ENCODE measurements around the gene HBE1. TPM values are rescaled to one million over a fixed set of nuclear protein-coding genes. Genes with fewer than 3 reads are reported as not detected.
"Not testable (repeated sequence)": the region's sequence is repeated elsewhere in the genome, so short reads cannot be mapped to it uniquely, and the experiment has no call there.

HBE1 gene
- total RNA-seq, 1 donor from 2014 or later, result not detected

- Mint-ChIP-seq H3K36me3 (ENCODE audit: unreplicated experiment) (no peaks in the 10 kb centered on the region), H3K4me3 (ENCODE audit: unreplicated experiment) (no peak overlapping the region), H3K4me1 (ENCODE audit: unreplicated experiment) (no peaks in the 10 kb centered on the region), H3K9me3 (ENCODE audit: unreplicated experiment) (no peaks in the 10 kb centered on the region), H3K27me3 (ENCODE audit: unreplicated experiment) (peaks cover 26% of the 10 kb centered on the region), H3K27ac (ENCODE audit: unreplicated experiment) (no peak overlapping the region)
- no peak for TF ChIP-seq CTCF (IDR thresholded peaks at IDR 0.05)
- no peak for DNase-seq (ENCODE audit: extremely low spot score, unreplicated experiment)
These were observed 16.9 kb downstream of the HBE1 start for GRCh38 chr11:5252919-5253265.

- H3K4me1 Mint-ChIP-seq (ENCODE audit: unreplicated experiment), result no peaks in the 10 kb centered on the region
- no peak for TF ChIP-seq CTCF (IDR thresholded peaks at IDR 0.05)
- no peak overlapping the region for H3K4me3 Mint-ChIP-seq (ENCODE audit: unreplicated experiment)
- no peak for DNase-seq (ENCODE audit: extremely low spot score, unreplicated experiment)
- H3K27ac Mint-ChIP-seq (ENCODE audit: unreplicated experiment), result no peak overlapping the region
- H3K9me3 Mint-ChIP-seq (ENCODE audit: unreplicated experiment), result no peaks in the 10 kb centered on the region
- H3K36me3 Mint-ChIP-seq (ENCODE audit: unreplicated experiment), result no peaks in the 10 kb centered on the region
- H3K27me3 Mint-ChIP-seq (ENCODE audit: unreplicated experiment), result peaks cover 25% of the 10 kb centered on the region
These were observed 17.4 kb downstream of the HBE1 start for GRCh38 chr11:5252192-5252918.

- no peak for TF ChIP-seq CTCF (IDR thresholded peaks at IDR 0.05)
- Mint-ChIP-seq H3K4me1 (ENCODE audit: unreplicated experiment) (no peaks in the 10 kb centered on the region), H3K9me3 (ENCODE audit: unreplicated experiment) (no peaks in the 10 kb centered on the region), H3K4me3 (ENCODE audit: unreplicated experiment) (no peak overlapping the region), H3K27ac (ENCODE audit: unreplicated experiment) (no peak overlapping the region), H3K27me3 (ENCODE audit: unreplicated experiment) (peaks cover 25% of the 10 kb centered on the region), H3K36me3 (ENCODE audit: unreplicated experiment) (no peaks in the 10 kb centered on the region)
- no peak for DNase-seq (ENCODE audit: extremely low spot score, unreplicated experiment)
These were observed 18.0 kb downstream of the HBE1 start for GRCh38 chr11:5251746-5252145.

GRCh38 chr11:5250543-5251204, 19.1 kb downstream of the HBE1 start:
- peaks cover 26% of the 10 kb centered on the region for H3K27me3 Mint-ChIP-seq (ENCODE audit: unreplicated experiment)
- H3K4me1 Mint-ChIP-seq (ENCODE audit: unreplicated experiment), result no peaks in the 10 kb centered on the region
- no peaks in the 10 kb centered on the region for H3K9me3 Mint-ChIP-seq (ENCODE audit: unreplicated experiment)
- no peak for TF ChIP-seq CTCF (IDR thresholded peaks at IDR 0.05)
- H3K27ac Mint-ChIP-seq (ENCODE audit: unreplicated experiment), result no peak overlapping the region
- no peaks in the 10 kb centered on the region for H3K36me3 Mint-ChIP-seq (ENCODE audit: unreplicated experiment)
- no peak overlapping the region for H3K4me3 Mint-ChIP-seq (ENCODE audit: unreplicated experiment)
- DNase-seq (ENCODE audit: extremely low spot score, unreplicated experiment), result no peak

- not testable (repeated sequence) for H3K9me3 Mint-ChIP-seq (ENCODE audit: unreplicated experiment); H3K36me3 Mint-ChIP-seq (ENCODE audit: unreplicated experiment); H3K4me1 Mint-ChIP-seq (ENCODE audit: unreplicated experiment); H3K27ac Mint-ChIP-seq (ENCODE audit: unreplicated experiment); H3K4me3 Mint-ChIP-seq (ENCODE audit: unreplicated experiment); DNase-seq (ENCODE audit: extremely low spot score, unreplicated experiment)
- H3K27me3 Mint-ChIP-seq (ENCODE audit: unreplicated experiment), result peaks cover 27% of the 10 kb centered on the region
These were observed 19.8 kb downstream of the HBE1 start, which contains the start of gene HBG1 for GRCh38 chr11:5249807-5250396. Gene HBG1, minus strand, starts transcription at chr11:5249857. Its CDS starts 53 bp downstream, at chr11:5249804.

- peaks cover 31% of the 10 kb centered on the region for H3K27me3 Mint-ChIP-seq (ENCODE audit: unreplicated experiment)
- H3K27ac Mint-ChIP-seq (ENCODE audit: unreplicated experiment); H3K4me1 Mint-ChIP-seq (ENCODE audit: unreplicated experiment); H3K4me3 Mint-ChIP-seq (ENCODE audit: unreplicated experiment); DNase-seq (ENCODE audit: extremely low spot score, unreplicated experiment); H3K9me3 Mint-ChIP-seq (ENCODE audit: unreplicated experiment); H3K36me3 Mint-ChIP-seq (ENCODE audit: unreplicated experiment): not testable (repeated sequence)
These were observed 21.2 kb downstream of the HBE1 start for GRCh38 chr11:5248498-5248897.

All from osteocyte (in vitro differentiated cells).